ENCODE measurements around the gene ZNFX1.
"Not testable (repeated sequence)": the region's sequence is repeated elsewhere in the genome, so short reads cannot be mapped to it uniquely, and the experiment has no call there.

The ZNFX1 gene

GRCh38 chr20:49247792-49248191 lies 30.1 kb downstream of the ZNFX1 start:
- DNase-seq: no peak

- no peak for DNase-seq
Observed at GRCh38 chr20:49247169-49247723, 30.6 kb downstream of the ZNFX1 start.

- no peak for DNase-seq
Observed at GRCh38 chr20:49245921-49246740, 31.7 kb downstream of the ZNFX1 start.

DNA sequence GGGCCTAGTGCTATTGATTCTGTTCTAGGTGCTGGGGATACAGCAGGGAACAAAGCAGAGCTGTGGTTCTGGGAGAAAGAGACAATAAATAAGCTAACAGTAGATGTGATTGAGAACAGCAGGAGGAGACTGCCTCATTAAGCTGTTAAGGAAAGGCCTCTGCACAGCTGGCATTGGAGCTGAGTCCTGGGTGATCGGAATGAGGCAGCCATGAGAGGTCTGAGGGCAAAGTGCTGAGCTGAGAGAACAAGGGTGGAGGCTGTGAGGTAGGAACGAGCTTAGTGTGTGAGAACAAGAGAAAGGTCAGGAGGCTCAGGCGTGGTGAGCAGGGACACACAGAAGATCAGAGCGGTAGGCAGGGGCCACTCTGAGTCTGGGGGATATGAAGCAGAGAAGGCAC lies 40.3 kb downstream of the ZNFX1 start:
- no peak for DNase-seq

- DNase-seq: no peak
Observed at GRCh38 chr20:49236301-49236700, 41.6 kb downstream of the ZNFX1 start.

- no peak for DNase-seq
Observed at GRCh38 chr20:49234831-49235230, 43.0 kb downstream of the ZNFX1 start.

- no peak for DNase-seq
Observed at GRCh38 chr20:49233226-49233625, 44.6 kb downstream of the ZNFX1 start.

DNA sequence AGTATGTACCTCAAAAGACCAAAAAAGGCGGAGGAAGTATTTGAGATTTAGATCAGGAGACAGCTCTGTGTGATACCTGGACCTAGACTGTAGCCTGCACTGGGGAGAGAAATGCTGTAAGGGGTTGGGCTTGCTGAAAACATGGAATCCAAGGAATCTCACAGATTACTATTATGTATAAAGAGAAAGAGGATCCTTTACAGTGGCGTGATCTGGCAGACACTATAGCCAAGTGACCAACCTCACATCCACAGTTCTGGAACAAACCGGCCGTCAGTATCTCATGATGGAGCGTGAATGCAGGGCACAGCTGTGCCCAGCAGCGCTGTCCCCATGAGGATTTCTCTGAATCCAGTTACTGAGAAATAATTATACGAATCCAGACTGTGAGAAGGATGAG lies 46.4 kb downstream of the ZNFX1 start:
- DNase-seq: no peak

- no peak for DNase-seq
Observed at GRCh38 chr20:49230561-49231133, 47.2 kb downstream of the ZNFX1 start.

DNA sequence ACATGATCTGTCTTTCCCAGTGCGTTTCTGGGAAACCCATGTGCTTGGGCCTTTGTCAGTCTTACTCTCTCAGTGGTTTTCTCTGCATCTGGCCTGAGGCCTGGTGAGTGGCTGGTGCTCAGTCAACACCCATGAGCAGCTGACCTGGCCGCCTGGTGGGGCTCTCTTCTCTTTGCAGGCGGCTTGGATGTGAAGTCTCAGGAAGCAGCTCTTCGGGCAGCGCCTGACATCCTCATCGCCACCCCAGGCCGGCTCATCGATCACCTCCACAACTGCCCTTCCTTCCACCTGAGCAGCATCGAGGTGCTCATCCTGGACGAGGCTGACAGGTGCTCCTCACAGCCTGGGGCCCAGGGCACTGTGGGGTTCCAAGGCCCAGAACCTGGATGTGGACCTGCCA lies 47.8 kb downstream of the ZNFX1 start:
- DNase-seq: no peak

GRCh38 chr20:49229381-49229780 lies 48.5 kb downstream of the ZNFX1 start:
- no peak for DNase-seq

DNA sequence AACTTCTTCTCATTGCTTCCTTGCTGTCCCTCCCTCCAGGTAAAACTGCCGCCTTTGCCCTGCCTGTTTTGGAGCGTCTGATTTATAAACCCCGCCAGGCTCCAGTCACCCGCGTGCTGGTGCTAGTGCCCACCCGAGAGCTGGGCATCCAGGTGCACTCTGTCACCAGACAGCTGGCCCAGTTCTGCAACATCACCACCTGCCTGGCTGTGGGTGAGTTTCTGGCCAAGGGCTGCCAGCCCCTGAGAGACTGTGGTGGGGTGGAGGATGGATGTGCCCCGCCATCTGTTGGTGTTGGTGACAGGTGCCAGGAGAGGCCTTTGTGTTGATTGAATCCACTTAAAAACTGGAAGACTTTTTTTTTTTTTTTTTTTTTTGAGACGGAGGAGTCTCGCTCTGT lies 49.2 kb downstream of the ZNFX1 start:
- DNase-seq: no peak

- DNase-seq: no peak
Observed at GRCh38 chr20:49225896-49226295, 52.0 kb downstream of the ZNFX1 start.

DNA sequence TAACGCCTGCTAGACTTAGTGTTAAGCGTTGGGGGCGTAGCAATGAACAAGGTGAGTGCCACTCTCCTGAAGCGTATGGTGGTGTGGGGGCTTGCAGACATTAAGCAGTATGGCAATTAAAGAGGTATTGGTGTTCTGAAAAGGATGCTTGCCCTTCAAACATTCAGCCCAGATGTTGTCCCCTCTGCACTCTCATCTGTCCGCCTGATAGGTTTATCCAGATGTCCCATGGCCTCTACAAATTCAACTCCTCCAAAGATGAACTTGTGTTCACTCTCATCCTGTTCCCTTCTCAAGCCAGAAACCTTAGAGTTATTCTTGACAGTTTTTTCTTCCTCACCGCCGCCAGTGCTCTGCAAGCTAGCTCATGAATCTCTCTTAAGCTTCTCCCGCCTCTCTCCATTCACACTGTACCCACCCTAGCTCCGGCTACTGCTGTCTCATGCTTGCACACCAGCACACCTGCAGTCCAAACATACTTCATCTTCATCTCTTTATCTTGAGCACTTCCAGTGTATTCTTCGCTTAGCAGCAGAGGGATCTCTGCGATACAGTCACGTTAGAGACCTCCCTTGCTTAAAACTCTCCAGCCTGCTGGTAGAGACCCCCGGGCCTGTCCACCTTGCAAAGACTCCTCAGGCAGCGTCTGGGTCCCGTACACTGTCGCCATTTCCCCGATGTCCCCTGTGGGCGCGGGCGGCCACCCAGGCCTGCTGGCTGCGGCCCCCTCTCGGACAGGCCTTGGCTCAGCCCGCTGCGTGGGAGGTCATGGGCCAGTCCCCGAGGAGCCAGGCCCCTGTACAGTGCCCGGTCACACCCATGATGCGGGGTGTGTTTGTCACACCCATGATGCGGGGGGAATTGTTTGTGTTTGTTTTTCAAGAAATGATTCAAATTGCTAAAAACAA lies 57.7 kb downstream of the ZNFX1 start:
- DNase-seq: no peak

DNA sequence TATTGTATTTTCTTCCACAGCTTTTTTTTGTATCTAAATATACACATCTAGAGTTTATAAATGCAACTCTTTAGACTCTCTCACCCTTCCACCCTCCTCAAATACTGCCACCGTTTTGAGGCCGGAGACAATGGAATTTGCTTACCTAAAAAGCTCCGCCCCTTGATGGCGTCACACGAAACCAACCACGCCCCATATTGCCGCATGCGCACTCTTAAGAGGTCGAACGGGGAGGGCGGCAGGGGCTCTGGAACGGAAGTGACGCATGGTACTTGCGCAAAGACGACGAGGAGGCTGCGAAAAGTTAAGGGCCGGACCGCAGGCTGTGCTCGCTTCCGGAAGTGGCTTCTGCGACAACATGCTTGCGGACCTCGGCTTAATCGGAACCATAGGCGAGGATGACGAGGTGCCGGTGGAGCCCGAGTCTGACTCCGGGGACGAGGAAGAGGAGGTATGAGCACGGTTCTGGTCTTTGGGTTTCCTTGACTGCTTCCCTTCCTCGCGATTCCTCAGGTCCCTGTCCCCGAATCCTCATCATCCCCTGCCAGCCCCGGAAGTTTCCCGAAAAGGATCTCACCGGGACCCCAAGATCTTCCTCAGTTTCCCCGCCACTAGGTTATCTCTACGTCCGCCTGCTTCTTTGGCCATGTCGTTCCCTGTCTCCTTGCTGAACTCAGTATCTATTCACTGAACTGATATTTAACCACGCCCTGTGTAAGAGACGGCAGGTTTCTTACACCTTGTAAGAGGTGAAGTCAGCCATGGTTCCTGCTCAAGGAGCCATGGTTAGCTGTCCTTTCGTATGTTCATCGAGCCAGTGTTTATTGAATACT lies 58.5 kb downstream of the ZNFX1 start, which contains the start of gene DDX27:
Gene DDX27, plus strand, starts transcription at position 326 of the 833 bp plus-strand sequence. Its CDS starts 33 bp downstream, at position 359.
- DNase-seq: peak; percentile 90

DNA sequence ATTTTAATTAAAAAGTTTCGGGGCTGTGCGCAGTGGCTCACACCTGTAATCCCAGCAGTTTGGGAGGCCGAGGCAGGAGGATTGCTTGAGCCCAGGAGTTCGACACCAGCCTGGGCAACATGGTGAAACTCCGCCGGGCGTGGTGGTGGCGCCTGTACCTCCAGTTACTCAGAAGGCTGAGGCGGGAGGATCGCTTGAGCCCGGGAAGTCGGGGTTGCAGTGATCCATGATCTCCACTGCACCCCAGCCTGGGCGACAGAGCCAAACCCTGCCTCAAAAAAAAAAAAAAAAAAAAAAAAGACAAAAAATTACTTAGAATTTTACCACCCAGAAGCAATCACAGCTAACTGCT lies 59.1 kb downstream of the ZNFX1 start:
- not testable (repeated sequence) for DNase-seq

DNA sequence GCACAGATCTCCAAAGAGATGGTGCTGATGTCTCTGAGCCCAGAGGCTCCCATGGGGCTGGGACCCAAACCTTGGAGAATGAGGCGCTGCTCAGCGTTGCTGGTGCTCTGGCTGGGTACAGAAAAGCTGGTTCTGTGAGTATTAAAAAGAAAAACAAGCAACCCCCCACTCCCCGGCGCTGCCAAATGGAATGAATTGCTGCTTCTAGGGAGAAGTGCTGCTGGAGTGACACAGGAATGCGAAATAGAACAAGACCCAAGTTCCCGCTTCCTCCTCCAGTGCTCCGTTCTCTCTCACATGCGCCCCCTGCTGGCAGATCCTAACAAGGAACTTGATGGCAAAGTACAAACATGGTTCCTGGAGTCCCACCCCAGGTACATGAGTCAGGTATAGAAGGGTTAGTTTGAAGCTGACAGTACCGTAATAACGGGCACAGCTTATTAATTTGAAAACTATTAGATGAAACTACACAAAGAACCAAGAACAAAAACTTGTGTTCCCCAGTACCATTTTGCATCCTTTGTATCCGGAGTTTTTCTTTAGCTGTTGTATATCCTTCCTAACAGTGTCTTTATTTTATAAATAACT lies 60.8 kb downstream of the ZNFX1 start:
- DNase-seq: peak; percentile 5

- no peak for DNase-seq
Observed at GRCh38 chr20:49215232-49215631, 62.6 kb downstream of the ZNFX1 start.

DNA sequence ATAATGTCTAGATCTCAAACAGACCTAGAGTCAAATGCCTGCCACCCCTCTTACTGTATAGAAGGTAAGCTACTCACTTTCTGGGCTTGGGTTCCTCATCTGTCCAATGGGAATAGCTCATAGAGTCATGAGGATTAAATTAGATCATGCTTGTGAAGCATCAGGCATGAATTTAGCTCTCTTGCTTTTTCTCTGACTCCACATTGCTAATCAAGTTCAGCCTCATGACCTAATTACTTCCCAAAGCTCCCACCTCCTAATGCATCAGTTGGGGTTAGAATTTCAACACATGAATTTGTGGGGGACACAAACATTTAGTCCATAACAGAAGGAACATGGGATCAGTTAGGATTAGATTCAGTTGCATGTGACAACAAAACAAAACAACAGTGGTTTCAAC lies 63.3 kb downstream of the ZNFX1 start:
- no peak for DNase-seq

- DNase-seq: no peak
Observed at GRCh38 chr20:49210757-49211110, 67.1 kb downstream of the ZNFX1 start.

- DNase-seq: no peak
Observed at GRCh38 chr20:49210101-49210756, 67.6 kb downstream of the ZNFX1 start.

GRCh38 chr20:49207076-49207475 lies 70.8 kb downstream of the ZNFX1 start:
- DNase-seq: no peak
